EL (cell line): Measurements from ENCODE around the gene AQP12B.
"Not testable (repeated sequence)": the region's sequence is repeated elsewhere in the genome, so short reads cannot be mapped to it uniquely, and the experiment has no call there.

Source experiments
- DNase-seq: peaks from one replicate; pipeline ENCODE4 v3.0.0-alpha.2; 2016

The AQP12B gene

GRCh38 chr2:240682431-240683224 lies at the start of gene AQP12B:
TSS of gene AQP12B (minus strand) at chr2:240682885. CDS start at chr2:240682837, 48 bp downstream.
- DNase-seq: not testable (repeated sequence)

- no peak for DNase-seq
Observed at GRCh38 chr2:240732184-240732583, 49.5 kb upstream of the AQP12B start.

- DNase-seq: no peak
Observed at GRCh38 chr2:240731178-240731545, 48.5 kb upstream of the AQP12B start.

GRCh38 chr2:240730501-240731177 lies 48.0 kb upstream of the AQP12B start:
- DNase-seq: no peak

- DNase-seq: no peak
Observed at GRCh38 chr2:240728827-240729226, 46.1 kb upstream of the AQP12B start.

GRCh38 chr2:240728361-240728760 lies 45.7 kb upstream of the AQP12B start:
- no peak for DNase-seq

- no peak for DNase-seq
Observed at GRCh38 chr2:240727913-240728312, 45.2 kb upstream of the AQP12B start.

GRCh38 chr2:240727439-240727838 lies 44.8 kb upstream of the AQP12B start:
- no peak for DNase-seq

- DNase-seq: no peak
Observed at GRCh38 chr2:240726876-240727275, 44.2 kb upstream of the AQP12B start.

- no peak for DNase-seq
Observed at GRCh38 chr2:240725671-240726070, 43.0 kb upstream of the AQP12B start.

GRCh38 chr2:240725266-240725665 lies 42.6 kb upstream of the AQP12B start:
- no peak for DNase-seq

GRCh38 chr2:240724431-240724830 lies 41.7 kb upstream of the AQP12B start:
- no peak for DNase-seq

- DNase-seq: no peak
Observed at GRCh38 chr2:240723851-240724250, 41.2 kb upstream of the AQP12B start.

GRCh38 chr2:240722796-240723735 lies 40.4 kb upstream of the AQP12B start:
- DNase-seq: no peak

- DNase-seq: no peak
Observed at GRCh38 chr2:240722376-240722775, 39.7 kb upstream of the AQP12B start.

GRCh38 chr2:240721596-240722180 lies 39.0 kb upstream of the AQP12B start:
- no peak for DNase-seq

GRCh38 chr2:240720686-240721595 lies 38.3 kb upstream of the AQP12B start:
- DNase-seq: no peak

GRCh38 chr2:240719676-240720545 lies 37.2 kb upstream of the AQP12B start:
- DNase-seq: no peak

GRCh38 chr2:240718896-240719490 lies 36.3 kb upstream of the AQP12B start:
- DNase-seq: no peak
